ENCODE results near the gene CDR2L. TPM values are rescaled to one million over a fixed set of nuclear protein-coding genes. Genes with fewer than 3 reads are reported as not detected.

Gene CDR2L
- polyA plus RNA-seq, 2 of the 4 experiments (the other 2 are of a cell fraction) = 18.5 to 34.0 TPM

- TF ChIP-seq, protein P1, sequence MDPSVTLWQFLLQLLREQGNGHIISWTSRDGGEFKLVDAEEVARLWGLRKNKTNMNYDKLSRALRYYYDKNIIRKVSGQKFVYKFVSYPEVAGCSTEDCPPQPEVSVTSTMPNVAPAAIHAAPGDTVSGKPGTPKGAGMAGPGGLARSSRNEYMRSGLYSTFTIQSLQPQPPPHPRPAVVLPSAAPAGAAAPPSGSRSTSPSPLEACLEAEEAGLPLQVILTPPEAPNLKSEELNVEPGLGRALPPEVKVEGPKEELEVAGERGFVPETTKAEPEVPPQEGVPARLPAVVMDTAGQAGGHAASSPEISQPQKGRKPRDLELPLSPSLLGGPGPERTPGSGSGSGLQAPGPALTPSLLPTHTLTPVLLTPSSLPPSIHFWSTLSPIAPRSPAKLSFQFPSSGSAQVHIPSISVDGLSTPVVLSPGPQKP (IDR thresholded peaks at IDR 0.05; ENCODE audit: low read depth, low read length) = no peak
- no peak for TF ChIP-seq CBX8 (IDR thresholded peaks at IDR 0.05)
- no peak for TF ChIP-seq RNF2 (IDR thresholded peaks at IDR 0.05; ENCODE audit: borderline replicate concordance, low read depth)
Measured at GRCh38 chr17:74951680-74952421, 35.6 kb upstream of the CDR2L start (continued).

- CTCF ChIA-PET = interaction anchor here (0.9 to 42.3 kb wide), 4 partner anchors 5 to 319 kb away, joined by 3 to 1448 read pairs (median 726); partner anchors contain the start of genes HID1, MIF4GD, OTOP2 and OTOP3
- no peak for TF ChIP-seq HOXB13 (CRISPR knock-in tag; IDR thresholded peaks at IDR 0.05; ENCODE audit: low read depth)
- no peak for TF ChIP-seq EP300 (IDR thresholded peaks at IDR 0.05)
- TF ChIP-seq BHLHE40 (IDR thresholded peaks at IDR 0.05; ENCODE audit: low read depth, low read length) = no peak
- TF ChIP-seq, protein P2, sequence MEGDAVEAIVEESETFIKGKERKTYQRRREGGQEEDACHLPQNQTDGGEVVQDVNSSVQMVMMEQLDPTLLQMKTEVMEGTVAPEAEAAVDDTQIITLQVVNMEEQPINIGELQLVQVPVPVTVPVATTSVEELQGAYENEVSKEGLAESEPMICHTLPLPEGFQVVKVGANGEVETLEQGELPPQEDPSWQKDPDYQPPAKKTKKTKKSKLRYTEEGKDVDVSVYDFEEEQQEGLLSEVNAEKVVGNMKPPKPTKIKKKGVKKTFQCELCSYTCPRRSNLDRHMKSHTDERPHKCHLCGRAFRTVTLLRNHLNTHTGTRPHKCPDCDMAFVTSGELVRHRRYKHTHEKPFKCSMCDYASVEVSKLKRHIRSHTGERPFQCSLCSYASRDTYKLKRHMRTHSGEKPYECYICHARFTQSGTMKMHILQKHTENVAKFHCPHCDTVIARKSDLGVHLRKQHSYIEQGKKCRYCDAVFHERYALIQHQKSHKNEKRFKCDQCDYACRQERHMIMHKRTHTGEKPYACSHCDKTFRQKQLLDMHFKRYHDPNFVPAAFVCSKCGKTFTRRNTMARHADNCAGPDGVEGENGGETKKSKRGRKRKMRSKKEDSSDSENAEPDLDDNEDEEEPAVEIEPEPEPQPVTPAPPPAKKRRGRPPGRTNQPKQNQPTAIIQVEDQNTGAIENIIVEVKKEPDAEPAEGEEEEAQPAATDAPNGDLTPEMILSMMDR (IDR thresholded peaks at IDR 0.05) = no peak
- TF ChIP-seq EHMT2 (IDR thresholded peaks at IDR 0.05; ENCODE audit: low read depth) = no peak
- no peak for TF ChIP-seq KDM5A (IDR thresholded peaks at IDR 0.05)
- TF ChIP-seq MAZ (IDR thresholded peaks at IDR 0.05; ENCODE audit: borderline replicate concordance, low read depth, low read length) = no peak
- no peak for TF ChIP-seq RARB (CRISPR knock-in tag; IDR thresholded peaks at IDR 0.05)
- TF ChIP-seq HMGXB4 (CRISPR knock-in tag; IDR thresholded peaks at IDR 0.05; ENCODE audit: borderline replicate concordance) = no peak
- no peak for TF ChIP-seq HES2 (IDR thresholded peaks at IDR 0.05)
- TF ChIP-seq, protein P1 (IDR thresholded peaks at IDR 0.05; ENCODE audit: low read depth, low read length) = no peak
- TF ChIP-seq PHF8 (IDR thresholded peaks at IDR 0.05; ENCODE audit: borderline replicate concordance, low read depth) = no peak
- no peak for TF ChIP-seq NFE2L2 (conservative IDR thresholded peaks at IDR 0.05; ENCODE audit: low read length)
- TF ChIP-seq HEYL (CRISPR knock-in tag; IDR thresholded peaks at IDR 0.05) = no peak
- FAIRE-seq (no peak), ATAC-seq (no peak), DNase-seq (ENCODE audit: low read depth in 1 of 2, low spot score in 1 of 2) (no peak)
- POLR2A ChIA-PET = no interaction called here
- Histone ChIP-seq H3K4me3 (no peak overlapping the region), H3K4me1 (peaks cover 26% of the 10 kb centered on the region), H3K9me3 (no peaks in the 10 kb centered on the region), H3K27ac (no peak overlapping the region), H3K4me2 (no peak overlapping the region)
- WGBS (ENCODE audit: missing lambda C conversion rate) = 94% methylated on average over 24 of the region's 24 CpGs
Measured at GRCh38 chr17:74952431-74953133, 34.9 kb upstream of the CDR2L start.

Measured in A549 (cell line).